Choroid plexus epithelial cell (primary cell): ENCODE measurements around the gene RPL15.
"Not testable (repeated sequence)": the region's sequence is repeated elsewhere in the genome, so short reads cannot be mapped to it uniquely, and the experiment has no call there.

ENCODE experiments used
- DNase-seq: peaks from one replicate; pipeline ENCODE4 v3.0.0-alpha.2; 2010; ENCODE audit warnings: low read depth
- H3K4me3 ChIP-seq: 2 replicates; pipeline ENCODE4 v1.5.1; 2011; ENCODE audit warnings: low read depth, mild to moderate bottlenecking, control low read depth, low read length, moderate library complexity
- CTCF ChIP-seq: conservative IDR thresholded peaks from 2 replicates; pipeline ENCODE4 v1.5.1; 2011; ENCODE audit warnings: low read depth, mild to moderate bottlenecking, control low read depth, inconsistent platforms, low read length, moderate library complexity

Gene RPL15

GRCh38 chr3:23894254-23895061, 22.5 kb upstream of the RPL15 start:
- no peak for TF ChIP-seq CTCF
- no peak for DNase-seq
- H3K4me3 ChIP-seq: no peak overlapping the region

GRCh38 chr3:23895181-23895580, 21.8 kb upstream of the RPL15 start:
- DNase-seq: no peak
- TF ChIP-seq CTCF: no peak

GRCh38 chr3:23900744-23901143, 16.2 kb upstream of the RPL15 start:
- H3K4me3 ChIP-seq: no peak overlapping the region
- peak; percentile 74 for DNase-seq
- peak; percentile 44 for TF ChIP-seq CTCF

More at GRCh38 chr3:23895181-23895580, 21.8 kb upstream of the RPL15 start:
- no peak overlapping the region for H3K4me3 ChIP-seq

- DNase-seq: no peak
- H3K4me3 ChIP-seq: no peak overlapping the region
- no peak for TF ChIP-seq CTCF
These were observed 12.4 kb upstream of the RPL15 start for GRCh38 chr3:23904545-23904944.

- TF ChIP-seq CTCF: no peak
- DNase-seq: no peak
- H3K4me3 ChIP-seq: no peak overlapping the region
These were observed 7.6 kb upstream of the RPL15 start for GRCh38 chr3:23909341-23909740.

GRCh38 chr3:23911397-23911796, 5.5 kb upstream of the RPL15 start:
- H3K4me3 ChIP-seq: no peak overlapping the region
- TF ChIP-seq CTCF: no peak
- DNase-seq: no peak

GRCh38 chr3:23912335-23912734, 4.6 kb upstream of the RPL15 start:
- not testable (repeated sequence) for H3K4me3 ChIP-seq, DNase-seq
